Activated T-helper 2 cell treated with anti-CD3 and anti-CD28 coated beads, Interferon-gamma antibody, Interleukin-2, Interleukin-4, amounts not matched to agents 10 μg/mL and 5 μg/mL and 100 μg/mL, durations not matched to agents 14 hours and 24 hours and 36 hours (primary cell): Measurements from ENCODE around the gene SERPINA5. TPM values are rescaled to one million over a fixed set of nuclear protein-coding genes. Genes with fewer than 3 reads are reported as not detected.

Experiments
- DNase-seq: peaks from one replicate; pipeline ENCODE4 v3.0.0; 2021; ENCODE audit warnings: low spot score
- H3K27ac Mint-ChIP-seq: one replicate; pipeline ENCODE4 v1.8.0; 2021; ENCODE audit warnings: mixed read lengths
- H3K27me3 Mint-ChIP-seq: one replicate; pipeline ENCODE4 v1.8.0; 2021; ENCODE audit warnings: low read depth, mixed read lengths
- H3K36me3 Mint-ChIP-seq: one replicate; pipeline ENCODE4 v1.8.0; 2021; ENCODE audit warnings: low read depth, mixed read lengths
- H3K4me1 Mint-ChIP-seq: one replicate; pipeline ENCODE4 v1.8.0; 2021; ENCODE audit warnings: low read depth, mixed read lengths
- H3K4me3 Mint-ChIP-seq: one replicate; pipeline ENCODE4 v1.8.0; 2021; ENCODE audit warnings: low read depth, mild to moderate bottlenecking, moderate library complexity, mixed read lengths
- H3K9me3 Mint-ChIP-seq: one replicate; pipeline ENCODE4 v1.8.0; 2021; ENCODE audit warnings: mixed read lengths
- intact Hi-C: fragments of 100-400 bp; cut with micrococcal nuclease; formaldehyde crosslinking; loops from one replicate; pipeline ENCODE4 v1.15.1; 2023
- total RNA-seq: library from RNA; stranded (reverse); gene quantifications from 2 replicates; pipeline ENCODE4 v1.2.3, GENCODE V29; 2022

SERPINA5 gene
- total RNA-seq, 1 donor from 2014 or later: not detected

- H3K9me3 Mint-ChIP-seq: no peaks in the 10 kb centered on the region
- H3K4me3 Mint-ChIP-seq: no peak overlapping the region
- no peak for DNase-seq
- no peaks in the 10 kb centered on the region for H3K27me3 Mint-ChIP-seq
- H3K4me1 Mint-ChIP-seq: no peaks in the 10 kb centered on the region
- intact Hi-C loops: no loop called here
- H3K27ac Mint-ChIP-seq: no peak overlapping the region
- no peaks in the 10 kb centered on the region for H3K36me3 Mint-ChIP-seq
These were observed 10.6 kb downstream of the SERPINA5 start for GRCh38 chr14:94591871-94592270.

- no peaks in the 10 kb centered on the region for H3K36me3 Mint-ChIP-seq
- H3K27ac Mint-ChIP-seq: no peak overlapping the region
- no peaks in the 10 kb centered on the region for H3K27me3 Mint-ChIP-seq
- no peak for DNase-seq
- intact Hi-C loops: no loop called here
- H3K9me3 Mint-ChIP-seq: no peaks in the 10 kb centered on the region
- H3K4me3 Mint-ChIP-seq: no peak overlapping the region
- no peaks in the 10 kb centered on the region for H3K4me1 Mint-ChIP-seq
These were observed 11.2 kb downstream of the SERPINA5 start for GRCh38 chr14:94592457-94592856.

DNA sequence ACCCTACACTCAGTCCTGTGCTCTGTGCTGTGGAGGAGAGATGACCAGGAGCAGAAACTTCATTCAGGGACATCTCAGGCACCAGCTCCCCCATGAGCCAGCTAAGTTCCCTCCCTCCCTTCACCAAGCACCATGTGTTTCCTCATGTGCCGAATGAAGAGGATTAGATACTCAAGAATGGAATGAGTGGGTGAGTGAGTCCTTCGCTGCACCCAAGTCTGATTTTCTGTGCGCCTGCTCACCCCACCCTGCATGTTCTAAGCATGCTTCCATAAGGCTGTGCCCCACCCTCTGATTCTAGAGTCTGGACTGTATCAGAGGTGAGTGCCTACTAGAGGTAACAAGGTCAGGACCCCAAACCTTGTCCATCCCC is 12.1 kb downstream of the SERPINA5 start:
- Mint-ChIP-seq H3K9me3 (no peaks in the 10 kb centered on the region), H3K27ac (no peak overlapping the region), H3K4me1 (no peaks in the 10 kb centered on the region), H3K4me3 (no peak overlapping the region), H3K27me3 (no peaks in the 10 kb centered on the region), H3K36me3 (no peaks in the 10 kb centered on the region)
- intact Hi-C loops: no loop called here
- no peak for DNase-seq

- intact Hi-C loops: no loop called here
- Mint-ChIP-seq H3K27me3 (no peaks in the 10 kb centered on the region), H3K4me3 (no peak overlapping the region), H3K9me3 (no peaks in the 10 kb centered on the region), H3K27ac (no peak overlapping the region), H3K4me1 (no peaks in the 10 kb centered on the region), H3K36me3 (no peaks in the 10 kb centered on the region)
- DNase-seq: no peak
These were observed 12.7 kb downstream of the SERPINA5 start for GRCh38 chr14:94593749-94594431.

DNA sequence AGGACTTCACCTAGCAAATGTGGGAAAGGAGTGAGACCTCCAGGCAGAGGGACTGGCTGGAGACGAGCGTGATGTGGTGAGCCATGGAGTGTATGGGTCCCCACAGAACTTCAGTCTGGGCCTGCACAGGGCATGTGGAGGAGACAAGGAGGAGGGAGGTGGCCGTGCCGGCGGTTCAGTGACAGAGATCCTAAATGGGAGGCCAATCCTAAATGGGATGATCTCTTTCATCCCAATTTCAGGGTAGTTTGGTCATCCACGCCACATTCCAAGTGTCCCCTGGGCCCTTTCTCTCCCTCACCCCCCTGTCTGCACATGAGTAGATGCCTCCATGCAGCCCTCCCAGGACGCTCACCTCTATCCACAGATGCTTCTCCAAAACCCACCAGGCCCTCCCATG is 13.2 kb downstream of the SERPINA5 start:
- no peak overlapping the region for H3K27ac Mint-ChIP-seq

DNA sequence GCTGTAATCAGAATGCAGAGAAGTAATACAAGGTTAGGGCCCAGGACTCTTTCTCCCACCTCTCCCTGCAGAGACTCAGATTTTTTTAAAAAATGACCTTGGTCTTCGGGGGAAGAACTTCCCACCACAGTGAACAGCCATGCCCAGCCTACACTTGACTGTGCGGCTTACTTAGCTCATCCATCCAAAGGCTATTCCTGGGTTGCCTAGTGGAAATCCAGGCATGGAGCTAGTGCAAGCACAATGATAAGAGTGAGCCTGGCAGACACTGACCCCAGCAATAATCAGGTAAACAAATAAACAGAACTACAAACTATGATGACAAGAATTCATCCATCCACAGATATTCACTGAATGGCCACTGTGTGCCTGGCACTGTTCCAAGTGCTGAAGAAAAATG is 14.7 kb downstream of the SERPINA5 start:
- intact Hi-C loops: no loop called here
- no peaks in the 10 kb centered on the region for H3K27me3 Mint-ChIP-seq

More for the DNA sequence above, 13.2 kb downstream of the SERPINA5 start:
- DNase-seq: no peak
- intact Hi-C loops: no loop called here
- no peaks in the 10 kb centered on the region for H3K9me3 Mint-ChIP-seq
- H3K27me3 Mint-ChIP-seq: no peaks in the 10 kb centered on the region
- no peaks in the 10 kb centered on the region for H3K4me1 Mint-ChIP-seq
- H3K36me3 Mint-ChIP-seq: no peaks in the 10 kb centered on the region
- H3K4me3 Mint-ChIP-seq: no peak overlapping the region

DNA sequence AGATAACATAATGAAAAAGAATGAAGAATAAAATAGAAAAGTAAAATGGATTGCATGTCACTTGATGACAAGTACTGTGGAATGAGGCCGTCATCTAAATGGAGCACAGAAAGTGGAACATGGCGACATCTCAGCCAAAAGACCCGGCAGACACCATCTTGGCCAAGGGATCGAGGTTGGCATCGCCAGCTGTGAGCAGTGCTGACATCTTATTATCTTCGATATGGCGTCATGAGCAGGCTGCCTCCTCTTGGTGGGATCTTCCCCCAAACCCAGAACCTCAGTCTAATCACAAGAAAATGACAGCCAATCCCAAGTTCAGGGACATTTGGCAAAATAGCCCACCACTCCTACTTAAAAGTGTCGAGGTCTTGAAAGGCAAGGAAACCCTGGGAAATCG is 15.1 kb downstream of the SERPINA5 start:
- Mint-ChIP-seq H3K9me3 (no peaks in the 10 kb centered on the region), H3K27ac (no peak overlapping the region), H3K36me3 (no peaks in the 10 kb centered on the region), H3K4me1 (no peaks in the 10 kb centered on the region), H3K4me3 (no peak overlapping the region), H3K27me3 (no peaks in the 10 kb centered on the region)
- DNase-seq: no peak
- intact Hi-C loops: no loop called here

More for the DNA sequence above, 14.7 kb downstream of the SERPINA5 start:
- Mint-ChIP-seq H3K4me1 (no peaks in the 10 kb centered on the region), H3K4me3 (no peak overlapping the region), H3K9me3 (no peaks in the 10 kb centered on the region), H3K27ac (no peak overlapping the region), H3K36me3 (no peaks in the 10 kb centered on the region)
- no peak for DNase-seq

DNA sequence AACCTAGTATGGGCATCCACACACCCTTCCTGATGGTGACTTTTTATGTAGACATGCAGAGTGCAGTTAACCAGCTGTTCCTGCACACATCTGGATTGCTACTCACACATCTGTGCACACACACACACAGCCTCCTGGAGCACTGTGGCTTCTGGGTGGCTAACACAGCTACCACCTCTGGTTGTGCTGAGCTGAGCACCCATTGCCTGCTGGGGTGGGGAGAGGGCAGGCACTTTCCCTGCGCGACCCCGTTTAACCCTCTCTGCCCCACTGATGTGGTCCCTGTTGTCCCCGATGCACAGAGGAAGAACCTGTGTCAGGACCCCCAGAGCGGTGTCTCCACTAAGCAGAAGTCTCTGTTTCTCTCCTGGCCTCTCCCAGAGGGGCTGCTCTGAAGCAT is 16.6 kb downstream of the SERPINA5 start:
- Mint-ChIP-seq H3K27me3 (no peaks in the 10 kb centered on the region), H3K4me3 (no peak overlapping the region), H3K9me3 (no peaks in the 10 kb centered on the region), H3K4me1 (no peaks in the 10 kb centered on the region), H3K27ac (no peak overlapping the region), H3K36me3 (no peaks in the 10 kb centered on the region)
- no peak for DNase-seq
- intact Hi-C loops: no loop called here

DNA sequence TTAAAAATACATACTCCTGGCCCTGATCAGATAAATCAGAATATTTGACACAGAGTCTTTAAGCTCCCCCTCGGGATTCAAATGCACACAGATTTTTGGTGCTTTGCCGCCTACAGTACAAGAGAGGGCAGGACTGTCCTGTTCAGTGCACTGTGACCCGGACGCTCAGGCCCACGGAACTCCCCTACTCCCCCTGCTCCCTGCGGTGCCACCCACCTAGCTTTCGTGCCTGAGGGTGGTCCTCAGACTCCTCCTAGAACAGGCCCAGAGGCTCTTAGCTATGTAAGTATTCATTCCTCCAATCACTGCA is 17.2 kb downstream of the SERPINA5 start:
- Mint-ChIP-seq H3K9me3 (no peaks in the 10 kb centered on the region), H3K36me3 (no peaks in the 10 kb centered on the region), H3K4me1 (no peaks in the 10 kb centered on the region), H3K27me3 (no peaks in the 10 kb centered on the region), H3K27ac (no peak overlapping the region), H3K4me3 (no peak overlapping the region)
- no peak for DNase-seq
- intact Hi-C loops: no loop called here

DNA sequence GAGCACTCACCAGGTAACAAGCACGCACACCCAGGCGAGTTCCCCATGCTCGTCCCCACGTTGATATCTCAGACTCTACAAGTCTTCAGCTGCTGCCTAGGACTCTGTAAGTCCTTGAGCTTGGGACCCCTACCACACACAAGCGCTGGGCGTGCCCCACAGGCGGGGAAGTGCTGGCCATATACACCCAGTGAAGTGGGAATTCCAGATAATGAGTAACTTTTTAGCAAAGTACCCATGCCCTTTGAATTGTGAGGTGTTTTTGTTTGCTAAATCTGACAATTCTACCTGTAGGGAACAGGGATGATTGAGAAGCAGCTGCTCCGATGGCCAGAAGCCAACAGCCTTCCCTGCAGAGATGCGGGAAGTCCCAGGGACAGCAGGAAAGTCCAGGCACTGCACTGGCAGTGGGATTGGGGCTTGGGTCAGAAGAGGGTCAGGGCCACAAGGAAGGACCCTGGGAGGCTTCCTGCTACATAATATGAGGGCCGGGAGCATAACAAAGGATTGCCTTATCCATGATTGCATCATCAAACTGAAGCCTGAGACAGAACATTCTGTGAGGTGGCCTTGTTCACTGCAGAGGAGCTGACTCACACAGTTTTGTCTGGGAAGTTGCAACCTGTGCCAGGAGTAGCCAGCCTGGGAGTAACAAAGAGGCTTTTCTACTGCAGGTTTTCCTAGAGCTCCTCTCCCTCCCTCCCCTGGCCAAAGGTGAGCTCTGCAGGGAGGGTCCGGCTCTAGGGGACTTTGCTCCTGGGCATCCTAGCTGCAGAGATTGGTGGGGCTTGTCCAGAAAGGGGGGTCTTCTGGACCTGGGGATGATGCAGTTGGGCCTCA is 17.8 kb downstream of the SERPINA5 start:
- no peaks in the 10 kb centered on the region for H3K9me3 Mint-ChIP-seq
- H3K4me3 Mint-ChIP-seq: no peak overlapping the region
- no peaks in the 10 kb centered on the region for H3K36me3 Mint-ChIP-seq
- intact Hi-C loops: no loop called here
- H3K27me3 Mint-ChIP-seq: no peaks in the 10 kb centered on the region
- H3K27ac Mint-ChIP-seq: no peak overlapping the region
- no peak for DNase-seq
- H3K4me1 Mint-ChIP-seq: no peaks in the 10 kb centered on the region

DNA sequence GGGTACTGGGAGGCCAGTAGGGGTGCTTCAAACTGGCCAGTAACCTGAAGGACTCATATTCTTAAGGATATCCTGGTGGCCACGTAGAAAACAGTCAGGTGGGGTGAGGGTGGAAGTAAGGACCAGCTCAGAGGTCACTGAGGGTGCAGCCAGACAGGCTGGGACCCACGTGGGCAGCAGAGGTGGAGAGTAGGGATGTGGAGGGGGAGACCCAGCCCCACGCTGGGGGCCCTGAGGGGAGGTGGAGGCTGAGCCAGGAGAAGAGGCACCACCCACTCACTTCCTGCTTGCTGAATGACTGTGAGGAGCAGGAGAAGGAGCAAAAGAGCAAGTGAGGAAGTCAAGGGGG is 18.4 kb downstream of the SERPINA5 start:
- intact Hi-C loops: no loop called here
- H3K27me3 Mint-ChIP-seq: no peaks in the 10 kb centered on the region
- H3K27ac Mint-ChIP-seq: no peak overlapping the region
- no peaks in the 10 kb centered on the region for H3K36me3 Mint-ChIP-seq
- no peak overlapping the region for H3K4me3 Mint-ChIP-seq
- DNase-seq: no peak
- H3K9me3 Mint-ChIP-seq: no peaks in the 10 kb centered on the region
- H3K4me1 Mint-ChIP-seq: no peaks in the 10 kb centered on the region

DNA sequence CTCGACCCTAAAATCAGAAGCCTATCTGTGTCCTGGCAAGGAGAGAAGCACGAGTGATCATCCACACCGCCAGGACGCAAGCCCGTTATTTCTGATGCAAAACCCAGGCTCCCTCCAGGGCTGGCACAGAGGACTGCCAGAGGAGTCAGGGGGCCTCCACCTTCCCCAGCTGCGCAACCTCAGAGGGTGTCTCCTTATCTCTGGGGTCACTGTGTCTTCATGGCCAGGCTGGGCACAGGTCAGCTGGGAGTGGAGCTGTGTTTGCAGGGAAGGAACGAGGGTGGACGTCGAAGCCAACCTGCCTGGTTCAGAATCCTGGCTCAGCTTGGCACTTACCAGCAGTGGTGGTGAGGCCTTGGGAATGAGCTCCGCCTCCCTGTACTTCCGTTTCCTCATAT is 18.9 kb downstream of the SERPINA5 start:
- no peak for DNase-seq
- Mint-ChIP-seq H3K9me3 (no peaks in the 10 kb centered on the region), H3K4me3 (no peak overlapping the region), H3K36me3 (no peaks in the 10 kb centered on the region), H3K27me3 (no peaks in the 10 kb centered on the region), H3K27ac (no peak overlapping the region), H3K4me1 (no peaks in the 10 kb centered on the region)
- intact Hi-C loops: no loop called here

DNA sequence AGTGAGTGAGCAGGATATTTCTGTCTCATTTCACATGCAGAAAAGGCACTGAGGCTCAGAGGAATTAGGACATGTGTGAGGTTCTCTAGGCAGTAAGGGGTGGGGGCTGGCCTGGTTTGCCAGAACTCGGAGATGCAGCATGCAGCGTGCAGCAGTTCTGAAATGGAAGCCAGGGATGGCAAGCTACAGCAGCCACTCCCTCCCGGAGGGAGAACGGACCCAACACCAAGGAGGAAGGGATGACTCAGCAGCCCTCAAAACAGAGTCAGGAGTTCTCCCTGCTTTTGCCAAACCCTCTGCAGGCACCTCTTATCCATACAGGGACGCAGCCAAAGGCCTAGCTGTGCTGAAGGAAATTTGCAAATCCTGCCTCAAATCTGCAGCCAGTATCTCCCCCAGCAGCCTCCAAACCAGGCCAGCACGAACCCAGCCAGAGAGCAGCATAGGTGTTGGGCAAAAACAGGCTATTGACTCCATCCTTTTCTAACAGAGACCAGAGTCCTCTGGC is 20.7 kb downstream of the SERPINA5 start:
- H3K27me3 Mint-ChIP-seq: no peaks in the 10 kb centered on the region
- no peaks in the 10 kb centered on the region for H3K9me3 Mint-ChIP-seq
- H3K4me3 Mint-ChIP-seq: no peak overlapping the region
- H3K36me3 Mint-ChIP-seq: no peaks in the 10 kb centered on the region
- no peaks in the 10 kb centered on the region for H3K4me1 Mint-ChIP-seq
- H3K27ac Mint-ChIP-seq: no peak overlapping the region
- DNase-seq: no peak
- intact Hi-C loops: no loop called here
